IMR-90 (cell line): ENCODE data around the gene ELMO1. TPM values are rescaled to one million over a fixed set of nuclear protein-coding genes. Genes with fewer than 3 reads are reported as not detected.

Source experiments
- ATAC-seq: fragments of 200-7000 bp; cut with Tn5 transposase; 2 replicates; pipeline ENCODE4 v1.9.1; 2020; ENCODE audit warnings: low read depth, mild to moderate bottlenecking, moderate library complexity
- BruUV-seq: library from RNA; stranded (reverse); fragments of 400-500 nt; replicated peaks from 2 replicates; lab custom pipeline; 2021; lab: Mats Ljungman, UMichigan
- CTCF ChIA-PET: fragments of 300-600 bp; formaldehyde crosslinking; extraction: SDS; loops from one replicate; lab custom pipeline; 2021; ENCODE audit warnings: antibody characterized with exemption; lab: Yijun Ruan, JAX
- POLR2A ChIA-PET: fragments of 300-600 bp; sonication (Branson Sonifier 250); formaldehyde crosslinking; loops from one replicate; lab custom pipeline; 2022; ENCODE audit warnings: antibody characterized with exemption; ENCODE audit not compliant: unreplicated experiment; lab: Charles Lee
- DNase-seq: peaks from one replicate; pipeline ENCODE4 v3.0.0; 2013
- H2AFZ ChIP-seq: replicated peaks from 2 replicates; pipeline ENCODE3; 2013; ENCODE audit warnings: low read length, mild to moderate bottlenecking; ENCODE audit not compliant: poor library complexity
- H2AK5ac ChIP-seq: 2 replicates; pipeline ENCODE4 v1.6.1; 2013; ENCODE audit warnings: low read depth, low read length, inconsistent platforms
- H2AK9ac ChIP-seq: replicated peaks from 2 replicates; pipeline ENCODE3; 2013; ENCODE audit warnings: mild to moderate bottlenecking, low read depth, low read length, moderate library complexity; ENCODE audit not compliant: poor library complexity
- H2BK120ac ChIP-seq: 2 replicates; pipeline ENCODE4 v1.6.1; 2013; ENCODE audit warnings: low read depth, low read length, inconsistent platforms
- H2BK15ac ChIP-seq: 3 replicates; pipeline ENCODE4 v1.6.1; 2013; ENCODE audit warnings: low read depth, low read length, inconsistent platforms
- H2BK20ac ChIP-seq: 2 replicates; pipeline ENCODE4 v1.6.1; 2013; ENCODE audit warnings: low read depth, mild to moderate bottlenecking, inconsistent platforms, low read length, moderate library complexity
- H2BK5ac ChIP-seq: 2 replicates; pipeline ENCODE4 v1.6.1; 2013; ENCODE audit warnings: mild to moderate bottlenecking, low read depth, low read length, inconsistent platforms; ENCODE audit not compliant: poor library complexity, severe bottlenecking
- H3K14ac ChIP-seq: replicated peaks from 2 replicates; pipeline ENCODE4 v1.6.1; 2013; ENCODE audit warnings: low read depth, low read length, inconsistent platforms
- H3K18ac ChIP-seq: 2 replicates; pipeline ENCODE4 v1.6.1; 2013; ENCODE audit warnings: low read depth, low read length, control low read depth
- H3K23ac ChIP-seq: 2 replicates; pipeline ENCODE4 v1.6.1; 2013; ENCODE audit warnings: low read depth, low read length, inconsistent platforms
- H3K27ac ChIP-seq: 2 replicates; pipeline ENCODE4 v1.5.1; 2013; ENCODE audit warnings: mild to moderate bottlenecking, control low read depth, low read length; ENCODE audit not compliant: insufficient read depth
- H3K27me3 ChIP-seq: 2 replicates; pipeline ENCODE4 v1.6.1; 2013; ENCODE audit warnings: low read length; ENCODE audit not compliant: control insufficient read depth, insufficient read depth
- H3K36me3 ChIP-seq: 2 replicates; pipeline ENCODE4 v1.6.1; 2013; ENCODE audit warnings: low read length, mixed read lengths; ENCODE audit not compliant: control insufficient read depth, insufficient read depth
- H3K4ac ChIP-seq: 2 replicates; pipeline ENCODE4 v1.6.1; 2013; ENCODE audit warnings: low read depth, low read length, inconsistent platforms
- H3K4me1 ChIP-seq: 2 replicates; pipeline ENCODE4 v1.6.1; 2013; ENCODE audit warnings: low read length, mixed read lengths; ENCODE audit not compliant: control insufficient read depth, insufficient read depth
- H3K4me2 ChIP-seq: 2 replicates; pipeline ENCODE4 v1.6.1; 2013; ENCODE audit warnings: low read depth, mild to moderate bottlenecking, control low read depth, low read length, moderate library complexity
- H3K4me3 ChIP-seq: 2 replicates; pipeline ENCODE4 v1.5.1; 2013; ENCODE audit warnings: low read depth, mild to moderate bottlenecking, control low read depth, low read length, moderate library complexity; ENCODE audit not compliant: insufficient read depth
- H3K56ac ChIP-seq: 2 replicates; pipeline ENCODE4 v1.6.1; 2013; ENCODE audit warnings: low read length, inconsistent platforms; ENCODE audit not compliant: insufficient read depth; ENCODE audit errors: extremely low read depth
- H3K79me1 ChIP-seq, 2 experiments: 2 replicates each; pipeline ENCODE4 v1.6.1; 2013; ENCODE audit warnings: low read length in 2 of 2, inconsistent platforms in 1 of 2, low read depth in 1 of 2
- H3K9ac ChIP-seq: 2 replicates; pipeline ENCODE4 v1.6.1; 2013; ENCODE audit warnings: low read depth, low read length, control low read depth
- H3K9me1 ChIP-seq: 2 replicates; pipeline ENCODE4 v1.6.1; 2013; ENCODE audit warnings: low read length, inconsistent platforms; ENCODE audit not compliant: insufficient read depth
- H3K9me3 ChIP-seq: 2 replicates; pipeline ENCODE4 v1.6.1; 2013; ENCODE audit warnings: low read length; ENCODE audit not compliant: control insufficient read depth, insufficient read depth
- H4K20me1 ChIP-seq: 2 replicates; pipeline ENCODE4 v1.6.1; 2013; ENCODE audit warnings: low read length, inconsistent platforms; ENCODE audit not compliant: insufficient read depth
- H4K5ac ChIP-seq: 2 replicates; pipeline ENCODE4 v1.6.1; 2013; ENCODE audit warnings: mild to moderate bottlenecking, low read depth, low read length, control low read depth
- H4K8ac ChIP-seq, 2 experiments: 2 replicates each; pipeline ENCODE4 v1.6.1; 2013; ENCODE audit warnings: low read depth in 2 of 2, low read length in 2 of 2, control low read depth in 1 of 2, inconsistent platforms in 1 of 2
- H4K91ac ChIP-seq: 2 replicates; pipeline ENCODE4 v1.6.1; 2013; ENCODE audit warnings: low read depth, low read length, inconsistent platforms; ENCODE audit not compliant: insufficient read depth
- RAD21 ChIP-seq: IDR thresholded peaks from 2 replicates; pipeline ENCODE4 v1.6.1; 2012; ENCODE audit warnings: low read length, improper control_type of control experiment
- whole genome bisulfite sequencing, 2 experiments: methylation state at CpG; one replicate each; pipeline versions ENCODE4 v1.1.5 to v1.1.7; 2013; ENCODE audit warnings: missing lambda C conversion rate in 2 of 2; ENCODE audit not compliant: insufficient read length in 1 of 2; ENCODE audit errors: extremely low coverage in 2 of 2; 5-methylcytosine and 5-hydroxymethylcytosine counted together
- dilution Hi-C: fragments of 300-500 bp; cut with HindIII; formaldehyde crosslinking; loops from one replicate; pipeline ENCODE4 v1.14.3; 2018; ENCODE audit warnings: low sequenced_read_pairs; ENCODE audit not compliant: unreplicated experiment
- in situ Hi-C: fragments of 300-500 bp; cut with MboI; formaldehyde crosslinking; loops from 3 replicates; pipeline ENCODE4 v1.14.3; 2019; ENCODE audit warnings: low sequenced_read_pairs, inconsistent platforms, mixed read lengths
- intact Hi-C: fragments of 100-400 bp; cut with micrococcal nuclease; formaldehyde crosslinking; loops from 2 replicates; pipeline ENCODE4 v1.10.0; 2022
- polyA plus RNA-seq, 3 experiments: library from polyadenylated mRNA; depleted of rRNA; stranded (reverse); fragments of >200 nt; gene quantifications; 2 replicates each; pipeline ENCODE4 v1.2.3, GENCODE V29; 2012; ENCODE audit warnings: low replicate concordance in 1 of 3
- total RNA-seq: library from RNA; depleted of rRNA; stranded (reverse); fragments of >200 nt; gene quantifications from 2 replicates; pipeline ENCODE4 v1.2.3, GENCODE V29; 2012

The ELMO1 gene
- total and polyA plus RNA-seq, 2 of the 4 experiments (the other 2 are of a cell fraction) = 0.03 TPM; not detected in 1

DNA sequence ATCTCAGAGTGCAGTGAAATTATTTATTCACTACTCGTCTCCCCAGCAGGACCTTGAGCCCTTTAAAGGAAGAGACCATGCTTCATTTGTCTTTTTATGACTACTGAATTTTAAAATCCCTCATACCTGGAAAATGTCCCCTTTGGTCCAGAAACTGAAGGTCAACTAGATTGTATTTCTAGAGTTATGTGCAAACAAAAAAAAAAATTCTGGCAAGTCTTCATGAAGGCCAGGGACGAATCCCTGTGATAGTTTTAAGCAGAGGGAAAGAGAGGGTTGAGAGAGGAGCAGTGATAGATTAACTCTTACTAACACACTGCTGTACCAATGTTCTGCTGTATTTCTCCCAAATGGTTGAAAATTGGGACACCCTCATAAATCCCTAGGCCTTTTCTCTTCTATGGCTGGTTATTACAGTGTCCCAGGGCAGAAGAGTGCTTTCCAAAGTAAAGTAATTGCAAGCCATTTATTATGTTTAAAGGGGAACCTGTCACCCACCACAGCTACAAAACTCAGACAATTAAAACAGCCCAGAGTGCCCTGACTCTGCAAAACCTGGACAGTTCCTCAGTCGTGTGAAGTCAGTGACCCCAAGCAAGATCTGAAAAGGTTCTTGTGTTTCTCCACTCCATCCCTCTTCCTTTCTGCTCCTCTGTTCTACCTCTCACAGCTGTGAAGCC lies 541.6 kb downstream of the ELMO1 start:
- Histone ChIP-seq H3K9me1 (no peaks in the 10 kb centered on the region), H4K5ac (no peak overlapping the region), H2AFZ (no peak overlapping the region), H3K27ac (no peak overlapping the region), H4K91ac (no peak overlapping the region), H2BK15ac (no peak overlapping the region), H2BK5ac (no peak overlapping the region), H3K36me3 (no peaks in the 10 kb centered on the region), H2AK5ac (no peak overlapping the region), H3K4me1 (no peaks in the 10 kb centered on the region), H3K4me2 (no peak overlapping the region), H2BK20ac (no peak overlapping the region), H3K79me1 (no peaks in the 10 kb centered on the region), H2AK9ac (no peak overlapping the region), H3K9ac (no peak overlapping the region), H3K4ac (no peak overlapping the region), H3K9me3 (no peaks in the 10 kb centered on the region), H4K20me1 (no peaks in the 10 kb centered on the region), H2BK120ac (no peak overlapping the region), H3K27me3 (no peaks in the 10 kb centered on the region), H3K18ac (no peak overlapping the region), H3K56ac (no peak overlapping the region), H3K14ac (no peak overlapping the region), H4K8ac (no peak overlapping the region), H3K4me3 (no peak overlapping the region), H3K23ac (no peak overlapping the region)
- no peak for TF ChIP-seq RAD21
- dilution Hi-C loops (no loop called here), intact Hi-C loops (no loop called here), in situ Hi-C loops (no loop called here)
- no TSS peak for BruUV-seq
- ATAC-seq (no peak), DNase-seq (no peak)
- WGBS, 2 experiments = no CpG with 5 or more reads among the region's 3 CpGs
- CTCF ChIA-PET = no interaction called here
- POLR2A ChIA-PET = no interaction called here
